PC-9 (cell line): ENCODE results near the gene GALT.

Source experiments
- EZH2 ChIP-seq: fragments of 200-600 bp; sonication (generic); IDR thresholded peaks from 2 replicates; pipeline ENCODE4 v1.8.0; 2017; ENCODE audit warnings: antibody characterized with exemption, low read depth
- TF ChIP-seq, protein P1 (sequence below): fragments of 200-600 bp; sonication (generic); conservative IDR thresholded peaks from 2 replicates; pipeline ENCODE4 v1.6.1; 2017; ENCODE audit warnings: mixed run types, antibody characterized with exemption, mild to moderate bottlenecking, moderate library complexity

DNA sequence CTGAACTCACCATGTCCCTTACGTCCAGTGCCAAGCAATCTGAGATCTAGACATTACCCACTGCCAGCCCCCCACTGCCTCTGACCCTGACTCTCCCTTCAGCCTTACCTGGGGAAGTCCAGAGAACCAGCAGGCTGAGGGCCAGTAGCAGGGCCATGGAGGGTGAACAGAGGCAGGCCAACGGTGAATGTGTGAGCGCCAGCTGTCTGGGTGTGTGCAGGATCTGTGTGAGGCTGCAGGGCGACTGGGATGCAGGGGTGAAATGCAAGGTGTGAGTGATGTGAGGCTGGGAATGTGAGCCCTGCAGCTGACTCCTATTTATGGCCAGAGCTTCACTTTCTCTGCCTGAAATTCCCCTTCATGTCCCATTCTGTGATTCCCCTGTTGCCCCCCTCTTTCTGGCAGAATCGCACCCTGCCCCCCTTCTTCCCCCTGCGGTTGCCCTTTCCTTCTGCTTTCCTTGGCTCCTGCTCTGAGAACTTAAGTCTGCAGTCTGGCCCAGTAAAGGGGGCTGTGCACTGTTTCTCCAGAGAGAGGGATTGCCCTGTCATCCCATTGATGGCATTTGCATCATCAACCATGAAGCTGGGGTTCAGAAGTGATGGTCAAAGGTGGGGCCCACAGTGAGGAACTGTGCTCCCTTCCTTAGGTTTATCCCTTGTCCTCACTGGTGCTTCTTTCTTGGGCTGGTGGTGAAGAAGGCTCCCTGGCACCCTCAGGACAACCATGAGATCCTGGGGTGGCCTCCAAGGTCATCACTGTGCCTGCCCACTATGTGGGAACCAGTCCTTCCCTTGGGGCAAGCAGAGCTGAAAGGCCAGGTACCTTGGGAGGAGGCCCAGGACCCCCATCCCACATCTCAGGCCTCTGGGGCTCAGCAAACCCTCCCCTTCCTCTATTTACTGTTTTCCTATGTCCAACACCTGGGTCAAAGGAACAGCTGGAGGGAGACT, 44.8 kb downstream of the GALT start, which contains the start of gene CCL19:
- TF ChIP-seq, protein P1, sequence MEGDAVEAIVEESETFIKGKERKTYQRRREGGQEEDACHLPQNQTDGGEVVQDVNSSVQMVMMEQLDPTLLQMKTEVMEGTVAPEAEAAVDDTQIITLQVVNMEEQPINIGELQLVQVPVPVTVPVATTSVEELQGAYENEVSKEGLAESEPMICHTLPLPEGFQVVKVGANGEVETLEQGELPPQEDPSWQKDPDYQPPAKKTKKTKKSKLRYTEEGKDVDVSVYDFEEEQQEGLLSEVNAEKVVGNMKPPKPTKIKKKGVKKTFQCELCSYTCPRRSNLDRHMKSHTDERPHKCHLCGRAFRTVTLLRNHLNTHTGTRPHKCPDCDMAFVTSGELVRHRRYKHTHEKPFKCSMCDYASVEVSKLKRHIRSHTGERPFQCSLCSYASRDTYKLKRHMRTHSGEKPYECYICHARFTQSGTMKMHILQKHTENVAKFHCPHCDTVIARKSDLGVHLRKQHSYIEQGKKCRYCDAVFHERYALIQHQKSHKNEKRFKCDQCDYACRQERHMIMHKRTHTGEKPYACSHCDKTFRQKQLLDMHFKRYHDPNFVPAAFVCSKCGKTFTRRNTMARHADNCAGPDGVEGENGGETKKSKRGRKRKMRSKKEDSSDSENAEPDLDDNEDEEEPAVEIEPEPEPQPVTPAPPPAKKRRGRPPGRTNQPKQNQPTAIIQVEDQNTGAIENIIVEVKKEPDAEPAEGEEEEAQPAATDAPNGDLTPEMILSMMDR, result no peak
- TF ChIP-seq EZH2, result no peak
